GM12878 (cell line): ENCODE data around the gene NCAPD3. TPM values are rescaled to one million over a fixed set of nuclear protein-coding genes. Genes with fewer than 3 reads are reported as not detected.

ENCODE experiments used
- ATAC-seq: fragments of 200-7000 bp; cut with Tn5 transposase; 3 replicates; pipeline ENCODE4 v1.9.1; 2020; ENCODE audit warnings: mild to moderate bottlenecking, moderate library complexity
- BruUV-seq: library from RNA; stranded (reverse); fragments of 400-500 nt; replicated peaks from 2 replicates; lab custom pipeline; 2021; lab: Mats Ljungman, UMichigan
- CTCF ChIA-PET: fragments of 300-600 bp; sonication (Branson Sonifier 250); formaldehyde crosslinking; extraction: SDS; loops from one replicate; lab custom pipeline; 2021; ENCODE audit warnings: inconsistent platforms; lab: Yijun Ruan, JAX
- POLR2A ChIA-PET: fragments of 350-600 bp; formaldehyde crosslinking; extraction: SDS; loops from one replicate; lab custom pipeline; 2021; ENCODE audit warnings: inconsistent platforms; lab: Charles Lee
- RAD21 ChIA-PET: fragments of 300-600 bp; sonication (Branson Sonifier 250); formaldehyde crosslinking; loops from one replicate; lab custom pipeline; 2023; ENCODE audit warnings: antibody characterized with exemption; ENCODE audit not compliant: unreplicated experiment; lab: Charles Lee
- SMC1A ChIA-PET: fragments of 300-600 bp; sonication (Branson Sonifier 250); formaldehyde crosslinking; loops from one replicate; lab custom pipeline; 2023; ENCODE audit not compliant: unreplicated experiment, uncharacterized antibody; lab: Charles Lee
- DNase-seq: peaks from one replicate; pipeline ENCODE4 v3.0.0-alpha.2; 2011; ENCODE audit warnings: low read depth, low spot score
- FAIRE-seq: peaks from 3 replicates; lab custom pipeline; 2011; peaks lifted over from hg19 to GRCh38; lab: Jason Lieb, UNC
- H2AFZ ChIP-seq: 2 replicates; pipeline ENCODE4 v1.6.0; 2011; ENCODE audit warnings: low read depth, low read length, control low read depth; ENCODE audit not compliant: control insufficient read depth
- H3K27ac ChIP-seq: 2 replicates; pipeline ENCODE4 v1.5.1; 2011; ENCODE audit warnings: control low read depth; ENCODE audit not compliant: control insufficient read depth, insufficient read depth
- H3K27me3 ChIP-seq, 2 experiments: replicated peaks in 1 of 2; 2 replicates each; pipeline versions ENCODE4 v1.6.0 to v1.6.1; 2011; ENCODE audit warnings: low read length in 1 of 2; ENCODE audit not compliant: control insufficient read depth in 2 of 2, insufficient read depth in 2 of 2
- H3K36me3 ChIP-seq, 2 experiments: 2 replicates each; pipeline ENCODE4 v1.5.1; 2011; ENCODE audit warnings: low read length in 1 of 2; ENCODE audit not compliant: control insufficient read depth in 2 of 2, insufficient read depth in 2 of 2
- H3K4me1 ChIP-seq: 2 replicates; pipeline ENCODE4 v1.6.1; 2011; ENCODE audit warnings: mild to moderate bottlenecking, low read length, moderate library complexity, mixed read lengths; ENCODE audit not compliant: control insufficient read depth, insufficient read depth
- H3K4me2 ChIP-seq: 2 replicates; pipeline ENCODE4 v1.6.0; 2011; ENCODE audit warnings: control low read depth; ENCODE audit not compliant: control insufficient read depth, insufficient read depth
- H3K4me3 ChIP-seq: fragments of 200-600 bp; sonication (generic); 2 replicates; pipeline ENCODE4 v1.5.1; 2016
- H3K79me2 ChIP-seq: 2 replicates; pipeline ENCODE4 v1.6.0; 2011; ENCODE audit warnings: low read length; ENCODE audit not compliant: control insufficient read depth, insufficient read depth
- H3K9ac ChIP-seq: 2 replicates; pipeline ENCODE4 v1.8.0; 2011; ENCODE audit warnings: low read length, control low read depth, mixed read lengths; ENCODE audit not compliant: control insufficient read depth, insufficient read depth
- H3K9me3 ChIP-seq: replicated peaks from 3 replicates; pipeline ENCODE4 v1.5.1; 2011; ENCODE audit warnings: mild to moderate bottlenecking, low read length; ENCODE audit not compliant: control insufficient read depth, insufficient read depth
- H4K20me1 ChIP-seq: 2 replicates; pipeline ENCODE4 v1.6.0; 2011; ENCODE audit not compliant: control insufficient read depth, insufficient read depth
- ESRRA ChIP-seq: IDR thresholded peaks from 2 replicates; pipeline ENCODE4 v1.6.1; 2012; ENCODE audit warnings: mild to moderate bottlenecking, low read length, improper control_type of control experiment
- HDGF ChIP-seq: fragments of 450-650 bp; IDR thresholded peaks from 2 replicates; pipeline ENCODE4 v1.6.1; 2016; ENCODE audit warnings: antibody characterized with exemption
- IKZF1 ChIP-seq: fragments of 450-650 bp; conservative IDR thresholded peaks from 2 replicates; pipeline ENCODE4 v1.6.1; 2017; ENCODE audit warnings: antibody characterized with exemption, mild to moderate bottlenecking
- NFIC ChIP-seq: IDR thresholded peaks from 2 replicates; pipeline ENCODE4 v1.6.1; 2012; ENCODE audit warnings: low read depth, mild to moderate bottlenecking, inconsistent platforms, low read length, moderate library complexity
- NR2C1 ChIP-seq: fragments of 450-650 bp; IDR thresholded peaks from 2 replicates; pipeline ENCODE4 v1.6.1; 2017; ENCODE audit warnings: antibody characterized with exemption, mild to moderate bottlenecking, moderate library complexity
- POLR2A ChIP-seq: IDR thresholded peaks from 2 replicates; pipeline ENCODE4 v1.6.1; 2011; ENCODE audit warnings: low read depth, mild to moderate bottlenecking, low read length
- RFX5 ChIP-seq: IDR thresholded peaks from 2 replicates; pipeline ENCODE4 v1.6.1; 2011; ENCODE audit warnings: low read depth, low read length, improper control_type of control experiment
- YY1 ChIP-seq: IDR thresholded peaks from 2 replicates; pipeline ENCODE4 v1.6.1; 2011; ENCODE audit warnings: low read depth, mild to moderate bottlenecking, low read length
- WGBS: methylation state at CpG from one replicate; pipeline ENCODE4 v1.1.6; 2016; ENCODE audit warnings: low lambda C conversion rate; ENCODE audit not compliant: insufficient replicate concordance, insufficient coverage; ENCODE audit errors: missing lambda C conversion rate; 5-methylcytosine and 5-hydroxymethylcytosine counted together
- in situ Hi-C: fragments of 300-500 bp; cut with MboI; formaldehyde crosslinking; loops from 9 replicates; pipeline ENCODE4 v1.14.3; 2018; ENCODE audit warnings: mixed read lengths
- intact Hi-C: fragments of 100-400 bp; cut with micrococcal nuclease; formaldehyde crosslinking; loops from one replicate; pipeline ENCODE4 v1.14.2; 2022; ENCODE audit not compliant: unreplicated experiment
- polyA plus RNA-seq, 11 experiments: library from polyadenylated mRNA; depleted of rRNA in 4 of 11; unstranded in 6 of 11; stranded (reverse) in 5 of 11; fragments of >200 nt; fragmentation: Nextera tagmentation in 4 of 11; fragmentation: Illumina TruSeq in 1 of 11; extraction: Ambion mirVana in 4 of 11; extraction: Trizol in 1 of 11; gene quantifications; 1 replicate in 1 of 11; 2 replicates in 10 of 11; pipeline versions ENCODE4 v1.2.1 to v1.2.3, GENCODE V29; 2011 to 2016; ENCODE audit warnings: inconsistent platforms in 2 of 11, missing spikeins in 2 of 11, low read depth in 1 of 11
- total RNA-seq, 4 experiments: library from RNA; depleted of rRNA in 3 of 4; stranded (reverse); fragments of >200 nt in 3 of 4; fragmentation: Illumina TruSeq in 1 of 4; extraction: Trizol in 1 of 4; gene quantifications; 2 replicates each; pipeline versions ENCODE4 v1.2.1 to v1.2.3, GENCODE V29; 2013 to 2021
- TF ChIP-seq, protein P1 (sequence below): IDR thresholded peaks from 2 replicates; pipeline ENCODE4 v1.6.1; 2012; ENCODE audit warnings: low read length, inconsistent platforms
- TF ChIP-seq, protein P2 (sequence below), 3 experiments: IDR thresholded peaks in 2 of 3; conservative IDR thresholded peaks in 1 of 3; 2 replicates each; pipeline ENCODE4 v1.5.1; 2011; ENCODE audit warnings: low read depth in 3 of 3, low read length in 3 of 3, mild to moderate bottlenecking in 3 of 3, control low read depth in 2 of 3, moderate library complexity in 2 of 3, inconsistent platforms in 1 of 3, mixed read lengths in 1 of 3; ENCODE audit not compliant: control insufficient read depth in 2 of 3, insufficient read depth in 1 of 3; ENCODE audit errors: extremely low read depth in 1 of 3
- TF ChIP-seq, protein P3 (sequence below): IDR thresholded peaks from 2 replicates; pipeline ENCODE4 v1.6.1; 2011; ENCODE audit warnings: low read depth, mild to moderate bottlenecking, low read length, moderate library complexity, borderline replicate concordance; ENCODE audit errors: extremely low read depth
- TF ChIP-seq, protein P4 (sequence below): fragments of 450-650 bp; IDR thresholded peaks from 2 replicates; pipeline ENCODE4 v1.6.1; 2016; ENCODE audit warnings: mild to moderate bottlenecking
- TF ChIP-seq, protein P5 (sequence below): fragments of 450-650 bp; IDR thresholded peaks from 2 replicates; pipeline ENCODE4 v1.6.1; 2017; ENCODE audit warnings: borderline replicate concordance

The NCAPD3 gene
- total and polyA plus RNA-seq, 10 of the 15 experiments (the other 5 are each of a cell fraction or from before 2014, with no cell fraction given) = 14.9 to 58.2 (median 48.2) TPM

DNA sequence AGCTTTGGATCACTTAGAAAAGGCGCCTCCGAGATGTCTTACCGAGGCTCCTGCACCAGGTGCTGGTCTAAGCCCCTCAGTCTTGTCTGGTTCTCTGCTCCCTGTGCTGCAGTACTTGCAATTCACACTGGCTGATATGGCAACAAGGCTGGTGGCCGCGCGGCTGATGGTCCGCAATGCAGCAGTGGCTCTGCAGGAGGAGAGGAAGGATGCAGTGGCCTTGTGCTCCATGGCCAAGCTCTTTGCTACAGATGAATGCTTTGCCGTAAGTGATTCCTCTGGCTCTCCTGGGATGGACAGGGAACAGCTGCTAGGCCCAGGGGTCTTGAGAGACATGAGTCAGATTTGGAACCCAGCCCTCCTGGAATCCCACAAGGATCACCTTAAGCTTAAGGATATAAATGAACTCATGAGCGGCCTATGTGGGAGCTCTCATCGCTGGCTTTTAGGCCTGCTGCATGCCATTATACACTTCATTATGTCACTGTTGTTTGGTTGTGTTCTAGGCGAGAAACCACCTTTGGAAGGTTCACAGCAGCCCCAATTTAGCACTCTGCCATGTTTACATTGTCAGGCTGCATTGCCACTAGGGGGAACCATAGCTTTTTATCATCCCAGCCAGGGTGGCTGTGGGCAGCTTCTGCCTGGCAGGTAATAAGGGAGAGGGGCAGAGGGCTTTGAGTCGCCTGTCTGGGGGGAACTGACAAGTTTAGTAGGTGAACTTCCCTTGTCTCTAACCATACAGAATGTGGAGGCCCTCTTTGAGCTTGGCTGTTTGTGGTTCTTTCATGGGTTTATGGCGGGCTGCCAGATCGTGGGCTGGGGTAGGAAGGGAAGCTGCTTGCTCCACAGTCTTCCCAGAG lies 38.1 kb upstream of the NCAPD3 start (continued):
- TF ChIP-seq ESRRA (no peak), YY1 (peak; percentile 59; the same call in 1 of the 2 replicates)
- TF ChIP-seq, protein P1, sequence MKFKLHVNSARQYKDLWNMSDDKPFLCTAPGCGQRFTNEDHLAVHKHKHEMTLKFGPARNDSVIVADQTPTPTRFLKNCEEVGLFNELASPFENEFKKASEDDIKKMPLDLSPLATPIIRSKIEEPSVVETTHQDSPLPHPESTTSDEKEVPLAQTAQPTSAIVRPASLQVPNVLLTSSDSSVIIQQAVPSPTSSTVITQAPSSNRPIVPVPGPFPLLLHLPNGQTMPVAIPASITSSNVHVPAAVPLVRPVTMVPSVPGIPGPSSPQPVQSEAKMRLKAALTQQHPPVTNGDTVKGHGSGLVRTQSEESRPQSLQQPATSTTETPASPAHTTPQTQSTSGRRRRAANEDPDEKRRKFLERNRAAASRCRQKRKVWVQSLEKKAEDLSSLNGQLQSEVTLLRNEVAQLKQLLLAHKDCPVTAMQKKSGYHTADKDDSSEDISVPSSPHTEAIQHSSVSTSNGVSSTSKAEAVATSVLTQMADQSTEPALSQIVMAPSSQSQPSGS = no peak
- TF ChIP-seq, protein P2, sequence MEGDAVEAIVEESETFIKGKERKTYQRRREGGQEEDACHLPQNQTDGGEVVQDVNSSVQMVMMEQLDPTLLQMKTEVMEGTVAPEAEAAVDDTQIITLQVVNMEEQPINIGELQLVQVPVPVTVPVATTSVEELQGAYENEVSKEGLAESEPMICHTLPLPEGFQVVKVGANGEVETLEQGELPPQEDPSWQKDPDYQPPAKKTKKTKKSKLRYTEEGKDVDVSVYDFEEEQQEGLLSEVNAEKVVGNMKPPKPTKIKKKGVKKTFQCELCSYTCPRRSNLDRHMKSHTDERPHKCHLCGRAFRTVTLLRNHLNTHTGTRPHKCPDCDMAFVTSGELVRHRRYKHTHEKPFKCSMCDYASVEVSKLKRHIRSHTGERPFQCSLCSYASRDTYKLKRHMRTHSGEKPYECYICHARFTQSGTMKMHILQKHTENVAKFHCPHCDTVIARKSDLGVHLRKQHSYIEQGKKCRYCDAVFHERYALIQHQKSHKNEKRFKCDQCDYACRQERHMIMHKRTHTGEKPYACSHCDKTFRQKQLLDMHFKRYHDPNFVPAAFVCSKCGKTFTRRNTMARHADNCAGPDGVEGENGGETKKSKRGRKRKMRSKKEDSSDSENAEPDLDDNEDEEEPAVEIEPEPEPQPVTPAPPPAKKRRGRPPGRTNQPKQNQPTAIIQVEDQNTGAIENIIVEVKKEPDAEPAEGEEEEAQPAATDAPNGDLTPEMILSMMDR (IDR thresholded peaks at IDR 0.05 in 2 of 3, conservative IDR thresholded peaks at IDR 0.05 in 1 of 3; ENCODE audit: control insufficient read depth in 2 of 3, extremely low read depth in 1 of 3, insufficient read depth in 1 of 3, low read depth in 3 of 3, low read length in 3 of 3) = peak; percentile 51 to 67 (median 62)
- TF ChIP-seq, all 136 proteins: peak for 5

DNA sequence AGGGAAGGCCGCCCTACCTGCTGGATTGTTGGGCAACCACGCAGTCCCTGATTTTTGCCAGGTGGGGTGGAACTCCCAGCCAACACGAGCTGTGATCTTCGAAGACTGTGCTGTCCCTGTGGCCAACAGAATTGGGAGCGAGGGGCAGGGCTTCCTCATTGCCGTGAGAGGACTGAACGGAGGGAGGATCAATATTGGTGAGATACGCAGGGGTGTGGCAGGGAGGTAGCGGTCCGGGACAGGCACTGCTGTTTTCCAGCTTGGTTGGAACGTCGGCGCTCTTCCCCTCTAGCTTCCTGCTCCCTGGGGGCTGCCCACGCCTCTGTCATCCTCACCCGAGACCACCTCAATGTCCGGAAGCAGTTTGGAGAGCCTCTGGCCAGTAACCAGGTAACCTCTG lies 37.2 kb upstream of the NCAPD3 start:
- no peak overlapping the region for H3K27ac ChIP-seq
- no peak overlapping the region for H3K4me2 ChIP-seq
- in situ Hi-C loops = no loop called here
- FAIRE-seq (no peak), ATAC-seq (no peak), DNase-seq (no peak)
- intact Hi-C loops = no loop called here
- SMC1A ChIA-PET = interaction anchor here (2.0 kb wide), 1 partner anchor 32 kb away, joined by 5 read pairs; no protein-coding TSS in a partner anchor
- POLR2A ChIA-PET = interaction anchor here (1.0 kb wide), 1 partner anchor 12 kb away, joined by 3 read pairs; no protein-coding TSS in a partner anchor
- H3K9me3 ChIP-seq = no peaks in the 10 kb centered on the region
- H3K27me3 ChIP-seq = no peaks in the 10 kb centered on the region
- RAD21 ChIA-PET = no interaction called here
- no peak overlapping the region for H2AFZ ChIP-seq
- peaks cover 3% of the 10 kb centered on the region for H3K4me1 ChIP-seq
- H3K36me3 ChIP-seq = peaks cover 0 to 3% of the 10 kb centered on the region in 2 experiments; a peak in 1 of 4 replicates
- H3K4me3 ChIP-seq = no peak overlapping the region
- 96% methylated on average over 16 of the region's 16 CpGs for WGBS
- no peak overlapping the region for H3K9ac ChIP-seq
- H4K20me1 ChIP-seq = no peaks in the 10 kb centered on the region
- no TSS peak for BruUV-seq
- no peaks in the 10 kb centered on the region for H3K79me2 ChIP-seq
- CTCF ChIA-PET = interaction anchor here (0.9 to 3.5 kb wide), 5 partner anchors 10 to 74 kb away, joined by 3 to 15 read pairs (median 4); no protein-coding TSS in a partner anchor
- TF ChIP-seq NR2C1 = no peak
- TF ChIP-seq, protein P3, sequence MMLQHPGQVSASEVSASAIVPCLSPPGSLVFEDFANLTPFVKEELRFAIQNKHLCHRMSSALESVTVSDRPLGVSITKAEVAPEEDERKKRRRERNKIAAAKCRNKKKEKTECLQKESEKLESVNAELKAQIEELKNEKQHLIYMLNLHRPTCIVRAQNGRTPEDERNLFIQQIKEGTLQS = no peak
- no peak for TF ChIP-seq HDGF
- TF ChIP-seq, protein P4, sequence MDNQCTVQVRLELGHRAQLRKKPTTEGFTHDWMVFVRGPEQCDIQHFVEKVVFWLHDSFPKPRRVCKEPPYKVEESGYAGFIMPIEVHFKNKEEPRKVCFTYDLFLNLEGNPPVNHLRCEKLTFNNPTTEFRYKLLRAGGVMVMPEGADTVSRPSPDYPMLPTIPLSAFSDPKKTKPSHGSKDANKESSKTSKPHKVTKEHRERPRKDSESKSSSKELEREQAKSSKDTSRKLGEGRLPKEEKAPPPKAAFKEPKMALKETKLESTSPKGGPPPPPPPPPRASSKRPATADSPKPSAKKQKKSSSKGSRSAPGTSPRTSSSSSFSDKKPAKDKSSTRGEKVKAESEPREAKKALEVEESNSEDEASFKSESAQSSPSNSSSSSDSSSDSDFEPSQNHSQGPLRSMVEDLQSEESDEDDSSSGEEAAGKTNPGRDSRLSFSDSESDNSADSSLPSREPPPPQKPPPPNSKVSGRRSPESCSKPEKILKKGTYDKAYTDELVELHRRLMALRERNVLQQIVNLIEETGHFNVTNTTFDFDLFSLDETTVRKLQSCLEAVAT = no peak
- TF ChIP-seq, protein P5, sequence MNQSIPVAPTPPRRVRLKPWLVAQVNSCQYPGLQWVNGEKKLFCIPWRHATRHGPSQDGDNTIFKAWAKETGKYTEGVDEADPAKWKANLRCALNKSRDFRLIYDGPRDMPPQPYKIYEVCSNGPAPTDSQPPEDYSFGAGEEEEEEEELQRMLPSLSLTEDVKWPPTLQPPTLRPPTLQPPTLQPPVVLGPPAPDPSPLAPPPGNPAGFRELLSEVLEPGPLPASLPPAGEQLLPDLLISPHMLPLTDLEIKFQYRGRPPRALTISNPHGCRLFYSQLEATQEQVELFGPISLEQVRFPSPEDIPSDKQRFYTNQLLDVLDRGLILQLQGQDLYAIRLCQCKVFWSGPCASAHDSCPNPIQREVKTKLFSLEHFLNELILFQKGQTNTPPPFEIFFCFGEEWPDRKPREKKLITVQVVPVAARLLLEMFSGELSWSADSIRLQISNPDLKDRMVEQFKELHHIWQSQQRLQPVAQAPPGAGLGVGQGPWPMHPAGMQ = no peak
- no peak for TF ChIP-seq IKZF1
- no peak for TF ChIP-seq RFX5
- TF ChIP-seq POLR2A = no peak
- TF ChIP-seq NFIC = no peak
